Upper lobe of left lung (tissue), 6 donors: ENCODE results near the gene TRAPPC2. TPM values are rescaled to one million over a fixed set of nuclear protein-coding genes. Genes with fewer than 3 reads are reported as not detected.
A peak's percentile ranks its signal among the peaks of the same experiment; 100 is the strongest.

Experiments used
- ATAC-seq, 2 donors: fragments of 200-7000 bp; cut with Tn5 transposase; one replicate each; pipeline ENCODE4 v1.9.1; 2022; ENCODE audit warnings: mild to moderate bottlenecking in 2 of 2, moderate library complexity in 2 of 2; ENCODE audit not compliant: low FRiP score in 2 of 2
- DNase-seq, 2 donors: peaks; one replicate each; pipeline ENCODE4 v3.0.0-alpha.2; 2019 to 2020
- H3K27ac ChIP-seq, 4 donors: fragments of 200-600 bp; sonication (generic); one replicate each; pipeline ENCODE4 v1.5.1; 2016 to 2019
- H3K27me3 ChIP-seq, 4 donors: fragments of 200-600 bp; sonication (generic); one replicate each; pipeline ENCODE4 v1.5.1; 2017 to 2019
- H3K36me3 ChIP-seq, 4 donors: fragments of 200-600 bp; sonication (generic); one replicate each; pipeline ENCODE4 v1.5.1; 2016 to 2019
- H3K4me1 ChIP-seq, 4 donors: fragments of 200-600 bp; sonication (generic); one replicate each; pipeline ENCODE4 v1.5.1; 2018 to 2019
- H3K4me3 ChIP-seq, 4 donors: fragments of 200-600 bp; sonication (generic); one replicate each; pipeline ENCODE4 v1.5.1; 2017 to 2019; ENCODE audit warnings: mild to moderate bottlenecking in 2 of 4, moderate library complexity in 1 of 4
- H3K9me3 ChIP-seq, 4 donors: fragments of 200-600 bp; sonication (generic); one replicate each; pipeline ENCODE4 v1.5.1; 2018 to 2019
- EP300 ChIP-seq, 4 donors: sonication (generic); formaldehyde crosslinking; IDR thresholded peaks; one replicate each; pipeline ENCODE4 v1.5.1; 2017; ENCODE audit warnings: antibody characterized with exemption in 4 of 4, control low read depth in 2 of 4
- POLR2A ChIP-seq, 4 donors: fragments of 450-650 bp; IDR thresholded peaks; one replicate each; pipeline ENCODE4 v1.5.1; 2016 to 2017; ENCODE audit warnings: antibody characterized with exemption in 4 of 4, mild to moderate bottlenecking in 2 of 4
- POLR2AphosphoS5 ChIP-seq, 2 donors: sonication (generic); formaldehyde crosslinking; IDR thresholded peaks; one replicate each; pipeline ENCODE4 v1.5.1; 2017; ENCODE audit warnings: antibody characterized with exemption in 2 of 2
- WGBS, 2 donors: methylation state at CpG; one replicate each; pipeline ENCODE4 v1.1.5; 2017 to 2018; 5-methylcytosine and 5-hydroxymethylcytosine counted together
- total RNA-seq, 6 donors: library from RNA; depleted of rRNA in 4 of 6; stranded (reverse); fragments of >200 nt in 4 of 6; gene quantifications; one replicate each; pipeline versions ENCODE4 v1.1.0 to v1.2.1, GENCODE V29; 2016 to 2021
- TF ChIP-seq, protein P1 (sequence below), 6 experiments: fragments of 450-650 bp in 4 of 6; fragments of 200-600 bp in 2 of 6; sonication (generic) in 2 of 6; IDR thresholded peaks; one replicate each; pipeline ENCODE4 v1.5.1; 2016 to 2019; ENCODE audit warnings: antibody characterized with exemption in 6 of 6
- donor health status: DM: no; HTN: no; CAD: no; lungs with moderate emphysema.
- donor health status: DM: no; HTN: yes; CAD: no; lungs with severe emphysema.

Gene TRAPPC2
- total RNA-seq, 6 donors from 2014 or later: 6.3 to 18.0 (median 12.7) TPM

DNA sequence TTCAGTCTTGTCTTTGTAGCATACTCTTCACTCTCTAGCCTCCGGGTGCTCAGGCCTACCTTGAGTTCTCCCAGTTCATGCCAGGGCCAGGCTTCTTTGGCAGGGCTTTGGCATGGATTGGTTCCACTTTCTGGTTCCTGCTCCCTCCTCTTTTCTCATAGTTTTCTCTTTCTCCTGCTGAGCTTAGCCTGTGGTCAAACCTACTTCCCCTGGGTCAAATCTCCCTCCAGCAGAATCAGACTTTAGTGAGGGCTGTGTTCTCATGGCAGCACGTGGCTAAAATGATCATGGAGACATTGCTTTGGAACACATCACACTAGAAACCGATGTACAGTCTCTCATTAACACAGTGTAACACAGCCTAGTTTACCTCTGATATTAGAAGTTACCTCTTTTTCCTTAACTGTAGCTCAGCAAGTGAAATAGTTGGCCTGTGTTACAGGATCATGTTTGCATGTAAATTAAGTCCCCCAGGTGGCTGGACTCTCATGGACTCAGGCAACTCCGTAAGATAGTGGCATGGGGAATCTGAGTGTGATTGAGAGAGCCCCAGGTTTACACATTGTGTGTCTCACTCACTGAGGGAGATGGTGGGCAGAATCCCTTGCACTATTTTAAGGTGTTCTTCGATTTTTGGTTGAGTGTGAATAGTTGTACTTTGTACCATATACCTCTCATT lies 32.2 kb downstream of the TRAPPC2 start:
- WGBS, 2 donors: 80 to 88% methylated on average over 3 to 5 of the region's 5 CpGs
- no peak for ATAC-seq
- Histone ChIP-seq H3K27me3 (no peaks in the 10 kb centered on the region), H3K27ac (no peak overlapping the region), H3K4me3 (no peak overlapping the region), H3K9me3 (no peaks in the 10 kb centered on the region), H3K4me1 (peaks cover 8 to 13% (median 12%) of the 10 kb centered on the region in 4 donors), H3K36me3 (no peaks in the 10 kb centered on the region)
- DNase-seq: no peak
- TF ChIP-seq EP300 (IDR thresholded peaks at IDR 0.05): no peak
- no peak for TF ChIP-seq POLR2AphosphoS5 (IDR thresholded peaks at IDR 0.05)
- TF ChIP-seq POLR2A (IDR thresholded peaks at IDR 0.05): no peak

GRCh38 chrX:13700380-13700779 lies 34.0 kb downstream of the TRAPPC2 start:
- 67 to 72% methylated on average over 4 of the region's 4 CpGs for WGBS, 2 donors
- ATAC-seq: no peak
- peaks cover 10 to 17% (median 12%) of the 10 kb centered on the region in 4 donors for H3K4me1 ChIP-seq

GRCh38 chrX:13699183-13699826 lies 35.1 kb downstream of the TRAPPC2 start:
- H3K9me3 ChIP-seq: no peaks in the 10 kb centered on the region
- no peak overlapping the region for H3K4me3 ChIP-seq
- DNase-seq (no peak), ATAC-seq (peak in 1 of 2 donors; percentile 65)
- peaks cover 12 to 19% (median 15%) of the 10 kb centered on the region in 4 donors for H3K4me1 ChIP-seq
- TF ChIP-seq POLR2AphosphoS5 (IDR thresholded peaks at IDR 0.05) (no peak), POLR2A (IDR thresholded peaks at IDR 0.05) (no peak), EP300 (IDR thresholded peaks at IDR 0.05) (no peak)
- TF ChIP-seq, protein P1, sequence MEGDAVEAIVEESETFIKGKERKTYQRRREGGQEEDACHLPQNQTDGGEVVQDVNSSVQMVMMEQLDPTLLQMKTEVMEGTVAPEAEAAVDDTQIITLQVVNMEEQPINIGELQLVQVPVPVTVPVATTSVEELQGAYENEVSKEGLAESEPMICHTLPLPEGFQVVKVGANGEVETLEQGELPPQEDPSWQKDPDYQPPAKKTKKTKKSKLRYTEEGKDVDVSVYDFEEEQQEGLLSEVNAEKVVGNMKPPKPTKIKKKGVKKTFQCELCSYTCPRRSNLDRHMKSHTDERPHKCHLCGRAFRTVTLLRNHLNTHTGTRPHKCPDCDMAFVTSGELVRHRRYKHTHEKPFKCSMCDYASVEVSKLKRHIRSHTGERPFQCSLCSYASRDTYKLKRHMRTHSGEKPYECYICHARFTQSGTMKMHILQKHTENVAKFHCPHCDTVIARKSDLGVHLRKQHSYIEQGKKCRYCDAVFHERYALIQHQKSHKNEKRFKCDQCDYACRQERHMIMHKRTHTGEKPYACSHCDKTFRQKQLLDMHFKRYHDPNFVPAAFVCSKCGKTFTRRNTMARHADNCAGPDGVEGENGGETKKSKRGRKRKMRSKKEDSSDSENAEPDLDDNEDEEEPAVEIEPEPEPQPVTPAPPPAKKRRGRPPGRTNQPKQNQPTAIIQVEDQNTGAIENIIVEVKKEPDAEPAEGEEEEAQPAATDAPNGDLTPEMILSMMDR (IDR thresholded peaks at IDR 0.05): no peak
- WGBS, 2 donors: 63% methylated on average over 7 of the region's 7 CpGs
- no peaks in the 10 kb centered on the region for H3K27me3 ChIP-seq
- H3K27ac ChIP-seq: no peak overlapping the region
- H3K36me3 ChIP-seq: no peaks in the 10 kb centered on the region

More at GRCh38 chrX:13700380-13700779, 34.0 kb downstream of the TRAPPC2 start:
- H3K27me3 ChIP-seq: no peaks in the 10 kb centered on the region
- no peak overlapping the region for H3K27ac ChIP-seq
- no peak for TF ChIP-seq POLR2A (IDR thresholded peaks at IDR 0.05)
- TF ChIP-seq, protein P1 (IDR thresholded peaks at IDR 0.05): no peak
- TF ChIP-seq POLR2AphosphoS5 (IDR thresholded peaks at IDR 0.05): no peak
- no peak for TF ChIP-seq EP300 (IDR thresholded peaks at IDR 0.05)
- DNase-seq: no peak
- no peaks in the 10 kb centered on the region for H3K9me3 ChIP-seq
- no peaks in the 10 kb centered on the region for H3K36me3 ChIP-seq
- H3K4me3 ChIP-seq: no peak overlapping the region

GRCh38 chrX:13698432-13698831 lies 36.0 kb downstream of the TRAPPC2 start:
- H3K4me1 ChIP-seq: peaks cover 12 to 28% (median 22%) of the 10 kb centered on the region in 4 donors
- peak overlapping the region in 1 of 4 donors; percentile 14 for H3K27ac ChIP-seq

GRCh38 chrX:13697976-13698375 lies 36.4 kb downstream of the TRAPPC2 start:
- peak overlapping the region in 1 of 4 donors; percentile 14 for H3K27ac ChIP-seq
- TF ChIP-seq, protein P1 (IDR thresholded peaks at IDR 0.05): no peak
- 93 to 96% methylated on average over 1 of the region's 1 CpG for WGBS, 2 donors

More at GRCh38 chrX:13698432-13698831, 36.0 kb downstream of the TRAPPC2 start:
- DNase-seq (no peak), ATAC-seq (no peak)
- no peaks in the 10 kb centered on the region for H3K9me3 ChIP-seq
- H3K4me3 ChIP-seq: no peak overlapping the region
- no peak for TF ChIP-seq POLR2AphosphoS5 (IDR thresholded peaks at IDR 0.05)
- no peak for TF ChIP-seq POLR2A (IDR thresholded peaks at IDR 0.05)
- TF ChIP-seq EP300 (IDR thresholded peaks at IDR 0.05): no peak
- TF ChIP-seq, protein P1 (IDR thresholded peaks at IDR 0.05): no peak
- 33 to 59% methylated on average over 1 of the region's 1 CpG for WGBS, 2 donors
- H3K27me3 ChIP-seq: no peaks in the 10 kb centered on the region
- no peaks in the 10 kb centered on the region for H3K36me3 ChIP-seq

More at GRCh38 chrX:13697976-13698375, 36.4 kb downstream of the TRAPPC2 start:
- Histone ChIP-seq H3K4me3 (no peak overlapping the region), H3K4me1 (peaks cover 16 to 32% (median 24%) of the 10 kb centered on the region in 4 donors), H3K9me3 (no peaks in the 10 kb centered on the region), H3K36me3 (no peaks in the 10 kb centered on the region), H3K27me3 (no peaks in the 10 kb centered on the region)
- ATAC-seq (no peak), DNase-seq (no peak)
